GM21723 (cell line): ENCODE data around the gene RAB29.
"Not testable (repeated sequence)": the region's sequence is repeated elsewhere in the genome, so short reads cannot be mapped to it uniquely, and the experiment has no call there.

Source experiments
- ATAC-seq: cut with Tn5 transposase; IDR thresholded peaks from one replicate; pipeline ENCODE4 v1.9.1; 2021; ENCODE audit warnings: mild to moderate bottlenecking, moderate library complexity; ENCODE audit not compliant: unreplicated experiment

The RAB29 gene

DNA sequence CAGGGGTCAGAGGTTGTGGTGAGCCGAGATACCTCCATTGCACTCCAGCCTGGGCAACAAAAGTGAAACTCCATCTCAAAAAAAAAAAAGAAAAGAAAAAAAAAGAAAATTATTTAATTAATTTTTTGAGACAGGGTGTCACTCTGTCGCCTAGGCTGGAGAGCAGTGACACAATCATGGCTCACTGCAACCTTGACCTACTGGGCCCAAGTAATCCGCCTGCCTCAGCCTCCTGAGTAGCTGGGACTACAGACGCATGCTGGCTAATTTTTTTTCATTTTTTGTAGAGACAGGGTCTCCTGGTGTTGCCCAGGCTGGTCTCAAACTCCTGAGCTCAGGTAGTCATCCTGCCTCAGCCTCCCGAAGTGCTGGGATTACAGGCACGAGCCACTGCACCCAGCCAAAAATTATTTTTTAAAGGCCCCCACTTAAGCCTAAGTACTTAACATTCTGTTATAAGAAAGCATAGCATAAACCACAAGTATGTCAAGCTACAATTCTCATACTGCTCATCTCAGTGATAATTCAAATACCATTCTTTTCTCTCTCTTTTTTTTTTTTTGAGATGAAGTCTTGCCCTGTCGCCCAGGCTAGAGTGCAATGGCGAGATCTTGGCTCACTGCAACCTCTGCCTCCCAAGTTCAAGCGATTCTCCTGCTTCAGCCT is 45.2 kb downstream of the RAB29 start:
- ATAC-seq, result no peak

DNA sequence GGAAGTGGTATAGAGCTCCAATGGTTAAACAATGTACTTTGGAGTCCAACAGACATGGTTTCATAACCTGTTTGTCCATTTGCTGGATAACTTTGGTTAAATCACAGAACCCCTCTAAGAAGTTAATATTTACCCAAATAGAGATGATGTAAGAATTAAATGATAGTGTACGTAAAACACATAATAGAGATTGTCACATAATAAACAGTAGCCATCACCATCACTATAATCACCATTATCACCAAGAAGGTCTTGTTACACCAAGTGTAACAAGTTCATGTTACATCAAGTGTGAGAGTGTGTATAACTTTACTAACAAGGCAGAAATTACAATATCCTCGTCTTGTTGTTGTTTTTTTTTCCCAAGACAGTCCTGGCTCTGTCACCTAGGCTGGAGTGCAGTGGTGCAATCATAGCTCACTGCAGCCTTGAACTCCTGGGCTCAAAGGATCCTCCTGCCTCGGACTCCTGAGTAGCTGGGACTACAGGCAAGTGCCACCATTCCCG is 48.6 kb downstream of the RAB29 start:
- no peak for ATAC-seq

DNA sequence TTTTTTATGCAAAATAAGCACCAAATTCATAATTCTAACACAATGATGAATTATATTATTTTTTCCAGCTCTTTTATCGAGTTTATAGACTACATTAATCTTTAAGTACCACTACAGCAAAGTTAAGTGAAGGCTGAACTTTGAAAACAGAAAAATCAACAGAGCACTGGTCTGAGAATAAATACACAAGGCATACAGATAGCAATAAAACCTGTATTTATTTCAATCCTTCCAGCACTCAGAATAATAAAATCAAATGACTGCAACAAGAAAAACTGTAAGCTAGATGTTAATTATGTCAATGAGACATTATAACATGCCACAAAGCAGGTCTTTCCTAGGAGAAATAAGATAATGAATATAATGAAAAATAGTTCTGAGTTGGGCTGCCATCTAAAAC is 49.8 kb downstream of the RAB29 start:
- no peak for ATAC-seq

DNA sequence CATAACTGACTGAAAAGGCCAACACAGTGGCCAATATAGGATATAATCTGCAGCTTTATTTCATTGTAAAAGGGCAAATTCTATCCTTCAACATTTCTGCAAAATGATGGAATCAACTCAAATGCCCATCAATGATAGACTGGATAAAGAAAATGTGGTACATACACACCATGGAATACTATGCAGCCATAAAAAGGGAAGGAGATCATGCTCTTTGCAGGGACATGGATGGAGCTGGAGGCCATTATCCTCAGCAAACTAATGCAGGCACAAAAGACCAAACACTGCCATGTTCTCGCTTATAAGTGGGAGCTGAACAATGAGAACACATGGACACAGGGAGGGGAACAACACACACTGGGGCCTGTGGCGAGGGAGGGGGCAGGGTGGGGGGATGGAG is 54.5 kb downstream of the RAB29 start:
- not testable (repeated sequence) for ATAC-seq

DNA sequence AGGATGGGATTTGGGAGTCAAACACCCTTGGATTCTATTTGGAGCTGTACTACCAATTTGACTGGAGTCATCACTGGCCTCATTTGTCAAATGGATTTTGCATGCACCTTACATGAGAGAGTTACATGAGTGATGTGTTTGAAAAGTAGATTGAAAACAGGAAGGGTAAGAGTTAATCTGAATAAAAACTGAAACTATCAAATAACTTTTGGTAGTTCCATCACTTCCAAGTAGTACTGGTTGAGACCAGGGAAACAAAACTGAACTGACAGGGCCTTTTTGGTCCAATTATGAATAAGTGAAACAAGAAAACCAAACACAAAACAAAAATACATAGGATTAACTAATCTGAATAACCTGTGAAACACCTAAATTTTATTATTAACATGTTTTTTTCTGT is 55.5 kb downstream of the RAB29 start:
- no peak for ATAC-seq

DNA sequence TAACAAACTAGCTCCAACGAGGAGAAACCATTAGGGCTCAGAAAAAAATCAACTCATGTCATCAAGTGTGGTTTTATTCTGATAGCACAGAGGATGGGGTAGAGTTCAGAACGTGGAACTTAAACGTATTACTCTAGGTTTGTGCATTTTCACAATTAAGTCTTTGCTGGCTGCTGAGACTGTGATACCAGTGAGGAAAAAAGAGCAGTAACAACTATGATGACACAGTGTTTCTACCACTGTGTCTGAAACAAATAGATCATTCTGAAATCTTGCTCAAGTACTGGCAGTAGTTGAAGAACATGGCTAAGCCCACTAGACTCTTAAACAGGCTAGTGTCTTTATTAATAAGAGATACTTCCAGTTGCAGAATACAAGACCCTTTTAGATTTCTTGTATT is 56.3 kb downstream of the RAB29 start:
- ATAC-seq, result no peak
